Retinal pigment epithelial cell (primary cell): ENCODE measurements around the gene NLRP9.
"Not testable (repeated sequence)": the region's sequence is repeated elsewhere in the genome, so short reads cannot be mapped to it uniquely, and the experiment has no call there.

Source experiments
- DNase-seq: peaks from one replicate; pipeline ENCODE4 v3.0.0-alpha.2; 2010; ENCODE audit warnings: low read depth
- H3K4me3 ChIP-seq: 2 replicates; pipeline ENCODE4 v1.5.1; 2011; ENCODE audit warnings: mild to moderate bottlenecking, low read length, control low read depth, moderate library complexity
- CTCF ChIP-seq: conservative IDR thresholded peaks from 2 replicates; pipeline ENCODE4 v1.5.1; 2011; ENCODE audit warnings: low read depth, low read length, control low read depth, inconsistent platforms

NLRP9 gene

GRCh38 chr19:55738302-55738701 is at the start of gene NLRP9:
Gene NLRP9 (minus strand): TSS chr19:55738402. CDS start chr19:55738374, 28 bp downstream.
- DNase-seq = no peak
- no peak for TF ChIP-seq CTCF
- H3K4me3 ChIP-seq = no peak within 1 kb of the TSS

GRCh38 chr19:55781112-55781511 is 42.9 kb upstream of the NLRP9 start:
- H3K4me3 ChIP-seq = no peak overlapping the region
- DNase-seq = no peak
- TF ChIP-seq CTCF = no peak

GRCh38 chr19:55778331-55778730 is 40.1 kb upstream of the NLRP9 start:
- H3K4me3 ChIP-seq = no peak overlapping the region
- TF ChIP-seq CTCF = no peak
- no peak for DNase-seq

GRCh38 chr19:55777528-55777927 is 39.3 kb upstream of the NLRP9 start:
- DNase-seq = no peak
- TF ChIP-seq CTCF = no peak

GRCh38 chr19:55769632-55770031 is 31.4 kb upstream of the NLRP9 start:
- H3K4me3 ChIP-seq = not testable (repeated sequence)

More at GRCh38 chr19:55777528-55777927, 39.3 kb upstream of the NLRP9 start:
- no peak overlapping the region for H3K4me3 ChIP-seq

GRCh38 chr19:55768818-55769217 is 30.6 kb upstream of the NLRP9 start, which contains the start of gene RFPL4AL1:
Gene RFPL4AL1 (plus strand): TSS chr19:55769118. CDS start chr19:55771805, 2,687 bp downstream.
- not testable (repeated sequence) for DNase-seq, H3K4me3 ChIP-seq

More at GRCh38 chr19:55769632-55770031, 31.4 kb upstream of the NLRP9 start:
- not testable (repeated sequence) for DNase-seq

- no peak for TF ChIP-seq CTCF
- DNase-seq = no peak
- H3K4me3 ChIP-seq = no peak overlapping the region
These were observed 28.3 kb upstream of the NLRP9 start for GRCh38 chr19:55766466-55766865.

GRCh38 chr19:55758797-55759196 is 20.6 kb upstream of the NLRP9 start, which contains the start of gene RFPL4A:
Gene RFPL4A (plus strand): TSS chr19:55759097. CDS start chr19:55761801, 2,704 bp downstream.
- DNase-seq, H3K4me3 ChIP-seq: not testable (repeated sequence)

GRCh38 chr19:55756808-55757207 is 18.6 kb upstream of the NLRP9 start:
- not testable (repeated sequence) for H3K4me3 ChIP-seq, DNase-seq
